Vagina (tissue), 2 donors: Measurements from ENCODE around the gene PLSCR1.

Source experiments
- CTCF ChIP-seq, 3 experiments: fragments of 450-650 bp in 2 of 3; fragments of 200-600 bp in 1 of 3; sonication (generic) in 1 of 3; IDR thresholded peaks; one replicate each; pipeline ENCODE4 v1.5.1; 2017 to 2019; ENCODE audit warnings: antibody characterized with exemption in 3 of 3, mild to moderate bottlenecking in 2 of 3, moderate library complexity in 2 of 3
- POLR2A ChIP-seq, 2 donors: fragments of 450-650 bp; IDR thresholded peaks; one replicate each; pipeline ENCODE4 v1.6.1; 2017; ENCODE audit warnings: antibody characterized with exemption in 2 of 2, mild to moderate bottlenecking in 2 of 2, moderate library complexity in 2 of 2

DNA sequence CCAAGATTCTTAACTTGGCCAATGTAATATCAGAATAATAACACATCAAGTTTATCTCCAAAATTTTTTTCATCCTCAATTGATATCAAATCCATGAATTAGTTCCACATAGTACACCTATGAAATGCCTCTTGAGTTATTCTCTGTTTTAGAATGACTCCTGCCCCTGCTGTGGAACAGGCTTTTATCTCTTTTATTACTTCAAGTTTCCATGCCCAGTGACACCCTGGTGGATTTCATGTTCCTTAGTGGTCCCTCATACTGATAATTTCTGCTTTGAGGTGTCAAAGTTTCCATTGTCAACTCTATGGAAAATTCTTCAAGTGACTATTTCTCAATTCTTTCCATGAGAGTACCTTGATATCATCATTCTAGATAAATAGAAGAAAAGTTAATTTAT, 24.6 kb downstream of the PLSCR1 start:
- TF ChIP-seq CTCF (IDR thresholded peaks at IDR 0.05): no peak
- no peak for TF ChIP-seq POLR2A (IDR thresholded peaks at IDR 0.05)
